Measurements from ENCODE around the gene PDAP1. TPM values are rescaled to one million over a fixed set of nuclear protein-coding genes. Genes with fewer than 3 reads are reported as not detected.

The PDAP1 gene
- total and polyA plus RNA-seq, 2 of the 8 experiments (the other 6 are each of a cell fraction or from before 2014, with no cell fraction given): 26.6 to 169 TPM

- no peak overlapping the region for H3K23ac ChIP-seq (ENCODE audit: insufficient read length)
- no peak overlapping the region for H3K27ac ChIP-seq (ENCODE audit: low read depth, low read length)
- H3K4me3 ChIP-seq (ENCODE audit: extremely low read depth in 1 of 4, insufficient read depth in 2 of 4, low read depth in 3 of 4, low read length in 4 of 4): no peak overlapping the region
- no peak overlapping the region for H2BK12ac ChIP-seq (ENCODE audit: low read depth, low read length)
- H4K8ac ChIP-seq (ENCODE audit: extremely low read depth, insufficient read depth, low read length): no peak overlapping the region; the same call in 1 of the 2 replicates
- H2BK20ac ChIP-seq (ENCODE audit: low read length): no peak overlapping the region
- no peak overlapping the region for H2BK120ac ChIP-seq (replicated peaks; ENCODE audit: low read depth, low read length)
- no peak overlapping the region for H3K4me2 ChIP-seq (ENCODE audit: insufficient read depth in 1 of 2, low read depth in 2 of 2, low read length in 2 of 2)
- H3K79me1 ChIP-seq (ENCODE audit: low read depth, low read length): no peaks in the 10 kb centered on the region; the same call in none of the 2 replicates
- 97% methylated on average over 29 of the region's 29 CpGs; no CpG with 5 or more reads in 1 of the 2 experiments for WGBS, 2 experiments (ENCODE audit: extremely low coverage in 1 of 2, insufficient coverage in 1 of 2, insufficient read length in 1 of 2, insufficient replicate concordance in 2 of 2, low coverage in 1 of 2, low lambda C conversion rate in 2 of 2, missing lambda C conversion rate in 1 of 2)
- H2AFZ ChIP-seq (ENCODE audit: low read length): no peak overlapping the region
- H3K4me1 ChIP-seq (replicated peaks in 1 of 4; ENCODE audit: control insufficient read depth in 3 of 4, insufficient read depth in 4 of 4, low read length in 3 of 4): no peaks in the 10 kb centered on the region; a peak in 1 of 7 replicates
- no peak overlapping the region for H3K18ac ChIP-seq (ENCODE audit: extremely low read depth, low read length)
- no peak overlapping the region for H3K14ac ChIP-seq (ENCODE audit: insufficient read length)
- H4K91ac ChIP-seq (replicated peaks; ENCODE audit: insufficient read length, low read length): no peak overlapping the region
- no peak overlapping the region for H2AK5ac ChIP-seq (ENCODE audit: low read depth, low read length)
- peaks cover 3 to 18% of the 10 kb centered on the region in 2 experiments for H4K20me1 ChIP-seq (replicated peaks in 1 of 2; ENCODE audit: control insufficient read depth in 1 of 2, insufficient read depth in 2 of 2, low read length in 2 of 2)
- no peak overlapping the region for H2BK5ac ChIP-seq (ENCODE audit: low read depth, low read length)
- no peak overlapping the region for H3K9ac ChIP-seq (replicated peaks in 1 of 4; ENCODE audit: extremely low read depth in 1 of 4, low read depth in 3 of 4, low read length in 3 of 4)
- H3K27me3 ChIP-seq (replicated peaks in 1 of 4; ENCODE audit: control insufficient read depth in 3 of 4, extremely low read depth in 1 of 4, insufficient read depth in 3 of 4, low read length in 3 of 4): no peaks in the 10 kb centered on the region; a peak in 1 of 7 replicates
- no peak for TF ChIP-seq FOSL1 (IDR thresholded peaks at IDR 0.05; ENCODE audit: insufficient read depth, low read depth, low read length)
- peak; percentile 25 for TF ChIP-seq POLR2AphosphoS5 (IDR thresholded peaks at IDR 0.05; ENCODE audit: low read depth, low read length)
- peaks cover 23 to 72% (median 52%) of the 10 kb centered on the region in 4 experiments for H3K36me3 ChIP-seq (ENCODE audit: control insufficient read depth in 2 of 4, insufficient read depth in 4 of 4, low read length in 3 of 4)
- H3K4ac ChIP-seq (replicated peaks; ENCODE audit: insufficient read length, low read depth, low read length): no peak overlapping the region
- H3K23me2 ChIP-seq (ENCODE audit: low read depth, low read length): no peaks in the 10 kb centered on the region
- H3K56ac ChIP-seq (replicated peaks; ENCODE audit: insufficient read length, low read depth, low read length): no peak overlapping the region
- DNase-seq (ENCODE audit: low read depth in 1 of 2, low spot score in 2 of 2) (no peak), FAIRE-seq (no peak)
- H3K9me3 ChIP-seq (ENCODE audit: insufficient read depth in 2 of 2, low read depth in 1 of 2, low read length in 1 of 2): no peaks in the 10 kb centered on the region
- no peak overlapping the region for H4K5ac ChIP-seq (ENCODE audit: insufficient read length, low read depth, low read length)
- no peak overlapping the region for H2BK15ac ChIP-seq (ENCODE audit: low read length)
- CTCF ChIA-PET (ENCODE audit: partially characterized antibody): interaction anchor here (0.7 to 2.3 kb wide), 6 partner anchors 11 to 54 kb away, joined by 3 to 8 read pairs (median 3); partner anchors contain the start of genes BUD31 and PDAP1
- POLR2A ChIA-PET (ENCODE audit: partially characterized antibody): interaction anchor here (0.9 to 5.1 kb wide), 9 partner anchors 10 to 67 kb away, joined by 3 to 32 read pairs (median 9); partner anchors contain the start of genes BUD31, CPSF4, PDAP1 and PTCD1
- H3K79me2 ChIP-seq (ENCODE audit: control insufficient read depth in 1 of 2, insufficient read depth in 2 of 2, low read length in 2 of 2): no peaks in the 10 kb centered on the region
Measured at GRCh38 chr7:99419323-99420021, 11.1 kb upstream of the PDAP1 start.
